Measurements from ENCODE around the gene ZMYND11. TPM values are rescaled to one million over a fixed set of nuclear protein-coding genes. Genes with fewer than 3 reads are reported as not detected.
"Not testable (repeated sequence)": the region's sequence is repeated elsewhere in the genome, so short reads cannot be mapped to it uniquely, and the experiment has no call there.

The ZMYND11 gene
- total RNA-seq, 1 donor from 2014 or later = 43.7 TPM

DNA sequence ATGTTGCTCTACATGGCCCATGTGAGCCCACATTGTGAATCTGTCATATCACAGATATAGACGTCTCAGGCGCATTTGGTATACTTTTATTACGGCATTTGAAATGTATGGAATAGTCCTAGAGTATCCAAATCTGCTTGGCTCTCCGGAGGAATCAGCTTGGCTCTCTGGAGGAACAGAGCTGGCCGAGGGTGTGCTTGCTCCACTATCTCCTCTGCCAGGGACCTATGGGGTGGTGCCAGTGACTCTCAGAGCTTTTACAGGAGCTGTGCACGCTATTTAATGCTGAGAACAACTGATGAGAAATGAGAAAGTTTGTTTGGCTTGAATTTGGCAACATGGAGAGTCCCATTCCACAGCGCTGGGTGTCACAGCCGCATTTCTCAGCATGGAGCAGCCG lies 144.0 kb downstream of the ZMYND11 start:
- no peak for DNase-seq (ENCODE audit: extremely low read depth, low read depth, low spot score)

GRCh38 chr10:279655-280054 lies 144.4 kb downstream of the ZMYND11 start:
- no peak for DNase-seq (ENCODE audit: extremely low read depth, low read depth, low spot score)

- DNase-seq (ENCODE audit: extremely low read depth, low read depth, low spot score) = no peak
Measured at GRCh38 chr10:282294-283139, 147.3 kb downstream of the ZMYND11 start.

GRCh38 chr10:283140-283479 lies 147.9 kb downstream of the ZMYND11 start:
- DNase-seq (ENCODE audit: extremely low read depth, low read depth, low spot score) = no peak

DNA sequence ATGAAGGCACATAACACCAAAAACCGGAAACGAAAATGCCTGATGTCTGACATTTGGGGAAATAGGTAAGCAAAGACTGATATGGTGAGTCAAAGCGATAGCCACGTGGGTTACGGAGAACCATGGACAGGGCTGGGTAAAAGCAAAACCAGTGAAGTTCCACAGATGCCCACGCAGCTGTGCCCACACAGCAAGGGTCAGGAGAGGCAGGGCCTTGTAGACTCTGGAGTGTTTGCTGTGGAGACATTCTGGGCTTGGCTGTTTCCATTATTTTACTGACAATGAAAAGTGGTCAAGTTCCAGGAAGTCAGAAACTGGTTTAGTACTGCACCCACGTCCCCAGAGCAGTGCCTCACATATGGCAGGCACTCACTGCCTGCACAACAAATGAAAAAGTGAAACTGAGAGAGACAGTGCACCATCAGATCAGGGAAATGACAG lies 148.7 kb downstream of the ZMYND11 start:
- no peak for DNase-seq (ENCODE audit: extremely low read depth, low read depth, low spot score)

- DNase-seq (ENCODE audit: extremely low read depth, low read depth, low spot score) = no peak
Measured at GRCh38 chr10:285216-285615, 150.0 kb downstream of the ZMYND11 start.

- no peak for DNase-seq (ENCODE audit: extremely low read depth, low read depth, low spot score)
Measured at GRCh38 chr10:287026-287709, 151.9 kb downstream of the ZMYND11 start.

DNA sequence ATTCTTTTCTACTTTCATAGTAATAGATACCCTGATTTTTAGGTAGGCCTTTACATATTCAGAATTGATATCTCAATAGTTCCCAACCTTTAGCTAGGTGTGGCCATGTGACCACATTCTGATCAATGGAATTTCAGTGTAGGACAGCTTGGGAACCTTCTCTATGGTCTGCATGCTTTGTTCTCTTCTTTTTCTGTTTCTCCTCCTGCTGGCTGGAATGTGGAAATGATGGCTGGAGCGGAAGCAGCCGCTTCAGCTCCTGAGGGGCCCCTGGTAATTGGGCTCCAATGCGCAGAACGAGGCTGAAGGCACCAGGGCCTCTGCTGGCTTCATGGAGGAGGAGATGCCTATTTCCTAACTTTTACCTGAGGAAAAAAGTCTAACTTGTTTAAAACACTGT lies 152.6 kb downstream of the ZMYND11 start:
- DNase-seq (ENCODE audit: extremely low read depth, low read depth, low spot score) = no peak

GRCh38 chr10:288316-289200 lies 153.3 kb downstream of the ZMYND11 start:
- DNase-seq (ENCODE audit: extremely low read depth, low read depth, low spot score) = no peak

- DNase-seq (ENCODE audit: extremely low read depth, low read depth, low spot score) = no peak
Measured at GRCh38 chr10:289581-289980, 154.3 kb downstream of the ZMYND11 start.

DNA sequence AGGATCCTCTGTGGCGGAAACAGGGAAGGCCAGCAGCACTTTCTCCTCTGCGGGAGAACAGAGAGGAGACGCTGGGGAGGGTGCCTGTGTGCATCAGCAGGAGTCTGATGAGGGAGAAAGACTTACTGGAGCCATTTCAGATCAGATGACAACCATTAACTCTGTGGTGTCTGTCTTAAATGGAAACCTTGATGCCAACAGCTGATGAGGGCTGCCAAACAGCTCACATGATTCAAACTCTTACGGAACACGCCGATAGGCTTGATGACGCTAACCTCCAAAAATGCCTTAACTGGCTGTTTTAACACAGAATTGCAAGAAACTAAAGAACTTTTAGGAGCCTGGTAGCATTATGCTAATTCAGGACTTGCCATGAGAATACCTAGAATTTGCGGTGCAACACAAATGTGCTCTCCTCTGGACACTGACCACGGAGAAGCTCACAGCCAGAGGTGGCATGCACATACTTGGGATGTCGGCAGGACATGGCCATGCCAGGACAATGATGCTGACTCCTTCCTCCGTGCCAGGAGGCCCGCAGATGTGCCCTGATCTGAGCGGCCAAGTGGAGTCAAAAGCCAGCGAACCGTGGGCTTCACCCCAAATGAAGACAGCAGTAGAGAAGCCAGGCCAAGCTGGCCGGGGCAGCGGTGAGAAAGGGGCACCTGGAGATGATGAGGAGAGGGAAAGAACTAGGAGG lies 154.9 kb downstream of the ZMYND11 start:
- DNase-seq (ENCODE audit: extremely low read depth, low read depth, low spot score) = no peak

GRCh38 chr10:293636-294035 lies 158.4 kb downstream of the ZMYND11 start:
- no peak for DNase-seq (ENCODE audit: extremely low read depth, low read depth, low spot score)

- no peak for DNase-seq (ENCODE audit: extremely low read depth, low read depth, low spot score)
Measured at GRCh38 chr10:297567-297966, 162.3 kb downstream of the ZMYND11 start.

DNA sequence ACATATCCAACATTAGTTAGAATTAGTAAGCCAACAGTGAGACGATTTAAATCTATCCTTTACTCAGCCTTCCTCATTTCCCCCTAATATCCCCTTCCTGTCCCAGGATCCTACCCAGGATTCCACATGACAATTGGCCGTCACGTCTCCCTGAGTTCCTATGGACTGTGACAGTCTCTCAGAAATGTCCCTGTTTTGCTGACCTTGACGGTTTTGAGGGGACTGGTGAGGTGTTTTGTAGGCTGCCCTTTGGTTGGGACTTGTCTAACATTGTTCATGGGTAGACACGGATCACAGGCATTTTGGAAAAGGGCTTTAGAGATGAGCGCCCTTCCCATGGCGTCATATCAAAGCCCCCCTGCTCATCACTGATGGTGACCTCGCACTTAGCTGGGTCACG lies 162.8 kb downstream of the ZMYND11 start:
- DNase-seq (ENCODE audit: extremely low read depth, low read depth, low spot score) = no peak

- no peak for DNase-seq (ENCODE audit: extremely low read depth, low read depth, low spot score)
Measured at GRCh38 chr10:299512-299911, 164.3 kb downstream of the ZMYND11 start.

- DNase-seq (ENCODE audit: extremely low read depth, low read depth, low spot score) = no peak
Measured at GRCh38 chr10:299969-300368, 164.7 kb downstream of the ZMYND11 start.

DNA sequence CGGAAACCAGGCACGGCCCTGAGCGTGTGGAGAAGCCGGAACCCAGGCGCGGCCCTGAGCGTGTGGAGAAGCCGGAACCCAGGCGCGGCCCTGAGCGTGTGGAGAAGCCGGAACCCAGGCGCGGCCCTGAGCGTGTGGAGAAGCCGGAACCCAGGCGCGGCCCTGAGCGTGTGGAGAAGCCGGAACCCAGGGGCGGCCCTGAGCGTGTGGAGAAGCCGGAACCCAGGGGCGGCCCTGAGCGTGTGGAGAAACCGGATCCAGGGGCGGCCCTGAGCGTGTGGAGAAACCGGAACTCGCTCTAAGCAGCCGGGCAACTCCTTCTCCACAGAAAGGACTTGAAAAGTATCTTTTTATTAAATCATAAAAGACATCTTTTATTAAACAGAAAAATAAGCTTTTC lies 165.3 kb downstream of the ZMYND11 start:
- not testable (repeated sequence) for DNase-seq (ENCODE audit: extremely low read depth, low read depth, low spot score)

DNA sequence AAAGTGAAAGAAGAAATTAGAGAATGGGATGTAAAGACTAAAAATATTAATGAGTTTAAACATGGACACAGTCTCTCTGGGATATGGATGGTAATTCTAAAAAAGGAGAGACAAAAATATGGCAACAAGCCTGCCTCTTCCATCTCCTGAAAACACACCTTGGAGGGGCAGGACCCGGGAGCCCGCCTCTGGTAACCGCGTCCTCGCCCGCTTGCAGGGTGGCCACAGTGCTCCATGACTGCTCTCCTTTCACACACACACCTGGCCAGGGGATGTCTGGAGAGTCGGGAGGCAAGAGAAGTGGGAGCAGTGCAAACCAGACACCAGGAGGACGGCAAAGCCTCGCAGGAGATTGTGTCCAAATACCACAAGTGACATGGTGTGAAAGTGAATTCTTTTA lies 166.3 kb downstream of the ZMYND11 start:
- no peak for DNase-seq (ENCODE audit: extremely low read depth, low read depth, low spot score)

Data from glomerular endothelial cell (primary cell).